NB4 (cell line): ENCODE results near the gene AFF2.

Source experiments
- DNase-seq: peaks from one replicate; pipeline ENCODE4 v3.0.0; 2010; ENCODE audit warnings: low read depth
- H3K4me3 ChIP-seq: one replicate; pipeline ENCODE4 v1.5.1; 2011; ENCODE audit warnings: mild to moderate bottlenecking, low read depth, low read length, moderate library complexity
- CTCF ChIP-seq: IDR thresholded peaks from one replicate; pipeline ENCODE4 v1.5.1; 2012; ENCODE audit warnings: low read depth, low read length
- MAX ChIP-seq: IDR thresholded peaks from 2 replicates; pipeline ENCODE4 v1.6.1; 2011; ENCODE audit warnings: low read depth, low read length
- MYC ChIP-seq: IDR thresholded peaks from 2 replicates; pipeline ENCODE4 v1.6.1; 2011; ENCODE audit warnings: low read depth, low read length
- POLR2A ChIP-seq: IDR thresholded peaks from 2 replicates; pipeline ENCODE4 v1.6.1; 2011; ENCODE audit warnings: mild to moderate bottlenecking; ENCODE audit not compliant: insufficient read length; ENCODE audit errors: extremely low read depth

AFF2 gene

GRCh38 chrX:148815218-148815961 lies 315.0 kb downstream of the AFF2 start:
- H3K4me3 ChIP-seq, result no peak overlapping the region
- no peak for DNase-seq
- TF ChIP-seq MYC (no peak), CTCF (no peak), MAX (no peak), POLR2A (no peak)

GRCh38 chrX:148823986-148824385 lies 323.6 kb downstream of the AFF2 start:
- TF ChIP-seq CTCF (no peak), MYC (no peak), MAX (no peak), POLR2A (no peak)
- DNase-seq, result no peak
- H3K4me3 ChIP-seq, result no peak overlapping the region

GRCh38 chrX:148825696-148826095 lies 325.3 kb downstream of the AFF2 start:
- TF ChIP-seq CTCF (no peak), MYC (no peak), POLR2A (no peak), MAX (no peak)
- no peak overlapping the region for H3K4me3 ChIP-seq
- no peak for DNase-seq

- no peak overlapping the region for H3K4me3 ChIP-seq
- TF ChIP-seq CTCF, result no peak
- TF ChIP-seq POLR2A, result no peak
- TF ChIP-seq MAX, result no peak
- no peak for TF ChIP-seq MYC
- no peak for DNase-seq
These were observed 336.3 kb downstream of the AFF2 start for GRCh38 chrX:148836741-148837140.

- TF ChIP-seq CTCF (no peak), MYC (no peak), POLR2A (no peak), MAX (no peak)
- H3K4me3 ChIP-seq, result no peak overlapping the region
- no peak for DNase-seq
These were observed 350.2 kb downstream of the AFF2 start for GRCh38 chrX:148850631-148851030.

GRCh38 chrX:148854306-148854705 lies 353.9 kb downstream of the AFF2 start:
- no peak overlapping the region for H3K4me3 ChIP-seq
- DNase-seq, result no peak
- TF ChIP-seq MAX (no peak), MYC (no peak), POLR2A (no peak), CTCF (no peak)
